Measurements from ENCODE around the gene DNAJC17. TPM values are rescaled to one million over a fixed set of nuclear protein-coding genes. Genes with fewer than 3 reads are reported as not detected.

DNAJC17 gene
- total RNA-seq, 1 donor from 2014 or later = 55.6 TPM

GRCh38 chr15:40825661-40826422 is 18.6 kb upstream of the DNAJC17 start:
- Mint-ChIP-seq H3K4me1 (ENCODE audit: unreplicated experiment) (peaks cover 16% of the 10 kb centered on the region), H3K9me3 (ENCODE audit: unreplicated experiment) (no peaks in the 10 kb centered on the region), H3K36me3 (ENCODE audit: low read depth, unreplicated experiment) (no peaks in the 10 kb centered on the region), H3K27ac (ENCODE audit: unreplicated experiment) (peak overlapping the region; percentile 27), H3K4me3 (ENCODE audit: unreplicated experiment) (no peak overlapping the region), H3K27me3 (ENCODE audit: unreplicated experiment) (peaks cover 2% of the 10 kb centered on the region)
- TF ChIP-seq, protein P1, sequence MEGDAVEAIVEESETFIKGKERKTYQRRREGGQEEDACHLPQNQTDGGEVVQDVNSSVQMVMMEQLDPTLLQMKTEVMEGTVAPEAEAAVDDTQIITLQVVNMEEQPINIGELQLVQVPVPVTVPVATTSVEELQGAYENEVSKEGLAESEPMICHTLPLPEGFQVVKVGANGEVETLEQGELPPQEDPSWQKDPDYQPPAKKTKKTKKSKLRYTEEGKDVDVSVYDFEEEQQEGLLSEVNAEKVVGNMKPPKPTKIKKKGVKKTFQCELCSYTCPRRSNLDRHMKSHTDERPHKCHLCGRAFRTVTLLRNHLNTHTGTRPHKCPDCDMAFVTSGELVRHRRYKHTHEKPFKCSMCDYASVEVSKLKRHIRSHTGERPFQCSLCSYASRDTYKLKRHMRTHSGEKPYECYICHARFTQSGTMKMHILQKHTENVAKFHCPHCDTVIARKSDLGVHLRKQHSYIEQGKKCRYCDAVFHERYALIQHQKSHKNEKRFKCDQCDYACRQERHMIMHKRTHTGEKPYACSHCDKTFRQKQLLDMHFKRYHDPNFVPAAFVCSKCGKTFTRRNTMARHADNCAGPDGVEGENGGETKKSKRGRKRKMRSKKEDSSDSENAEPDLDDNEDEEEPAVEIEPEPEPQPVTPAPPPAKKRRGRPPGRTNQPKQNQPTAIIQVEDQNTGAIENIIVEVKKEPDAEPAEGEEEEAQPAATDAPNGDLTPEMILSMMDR (IDR thresholded peaks at IDR 0.05; ENCODE audit: unreplicated experiment) = no peak
- no peak for DNase-seq (ENCODE audit: low spot score)

GRCh38 chr15:40823572-40824343 is 16.5 kb upstream of the DNAJC17 start:
- Mint-ChIP-seq H3K4me3 (ENCODE audit: unreplicated experiment) (no peak overlapping the region), H3K27me3 (ENCODE audit: unreplicated experiment) (no peaks in the 10 kb centered on the region)

DNA sequence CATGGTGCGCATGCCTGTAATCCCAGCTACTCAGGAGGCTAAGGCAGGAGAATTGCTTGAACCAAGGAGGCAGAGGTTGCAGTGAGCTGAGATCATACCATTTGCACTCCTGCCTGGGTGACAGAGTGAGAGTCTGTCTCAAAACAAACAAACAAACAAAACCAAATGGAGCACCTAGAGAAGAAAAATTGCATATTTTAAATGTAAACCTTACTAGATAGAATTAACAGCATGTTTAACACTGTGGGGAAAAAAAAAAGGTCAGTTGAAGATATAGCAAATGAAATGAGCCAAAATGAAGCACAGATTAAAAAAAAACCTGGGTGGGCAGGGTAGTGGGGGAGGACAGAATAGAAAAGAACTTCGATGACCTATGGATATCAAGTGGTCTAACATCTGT is 13.9 kb upstream of the DNAJC17 start:
- TF ChIP-seq, protein P1 (IDR thresholded peaks at IDR 0.05; ENCODE audit: unreplicated experiment) = no peak
- Mint-ChIP-seq H3K27ac (ENCODE audit: unreplicated experiment) (no peak overlapping the region), H3K4me1 (ENCODE audit: unreplicated experiment) (peaks cover 7% of the 10 kb centered on the region), H3K27me3 (ENCODE audit: unreplicated experiment) (no peaks in the 10 kb centered on the region), H3K9me3 (ENCODE audit: unreplicated experiment) (no peaks in the 10 kb centered on the region), H3K4me3 (ENCODE audit: unreplicated experiment) (no peak overlapping the region), H3K36me3 (ENCODE audit: low read depth, unreplicated experiment) (peaks cover under 1% of the 10 kb centered on the region)
- DNase-seq (ENCODE audit: low spot score) = no peak

More at GRCh38 chr15:40823572-40824343, 16.5 kb upstream of the DNAJC17 start:
- Mint-ChIP-seq H3K36me3 (ENCODE audit: low read depth, unreplicated experiment) (no peaks in the 10 kb centered on the region), H3K27ac (ENCODE audit: unreplicated experiment) (no peak overlapping the region), H3K9me3 (ENCODE audit: unreplicated experiment) (no peaks in the 10 kb centered on the region), H3K4me1 (ENCODE audit: unreplicated experiment) (peaks cover 10% of the 10 kb centered on the region)
- no peak for DNase-seq (ENCODE audit: low spot score)
- TF ChIP-seq, protein P1 (IDR thresholded peaks at IDR 0.05; ENCODE audit: unreplicated experiment) = no peak

DNA sequence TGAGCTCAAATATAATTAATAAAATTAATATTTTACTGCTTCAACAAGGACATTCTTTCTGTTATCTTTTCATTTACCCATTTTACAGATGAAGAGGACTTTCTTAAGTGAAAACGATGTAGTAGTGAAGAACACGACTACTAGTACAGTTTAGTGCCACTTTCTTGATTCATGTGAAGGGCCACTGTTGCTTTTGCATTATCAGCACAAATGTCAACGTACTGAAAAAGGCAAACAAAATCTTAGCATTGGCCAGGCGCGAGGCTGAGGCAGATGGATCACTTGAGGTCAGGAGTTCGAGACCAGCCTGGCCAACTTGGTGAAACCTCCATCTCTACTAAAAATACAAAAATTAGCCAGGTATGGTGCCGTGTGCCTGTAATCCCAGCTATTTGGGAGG is 11.8 kb upstream of the DNAJC17 start:
- no peak for DNase-seq (ENCODE audit: low spot score)
- H3K27me3 Mint-ChIP-seq (ENCODE audit: unreplicated experiment) = no peaks in the 10 kb centered on the region
- no peak overlapping the region for H3K4me3 Mint-ChIP-seq (ENCODE audit: unreplicated experiment)
- H3K36me3 Mint-ChIP-seq (ENCODE audit: low read depth, unreplicated experiment) = peaks cover 12% of the 10 kb centered on the region
- H3K4me1 Mint-ChIP-seq (ENCODE audit: unreplicated experiment) = peaks cover 7% of the 10 kb centered on the region
- TF ChIP-seq, protein P1 (IDR thresholded peaks at IDR 0.05; ENCODE audit: unreplicated experiment) = no peak
- no peak overlapping the region for H3K27ac Mint-ChIP-seq (ENCODE audit: unreplicated experiment)
- H3K9me3 Mint-ChIP-seq (ENCODE audit: unreplicated experiment) = no peaks in the 10 kb centered on the region
